OCI-LY7 (cell line): ENCODE measurements around the gene WRAP73. TPM values are rescaled to one million over a fixed set of nuclear protein-coding genes. Genes with fewer than 3 reads are reported as not detected.

Source experiments
- BruUV-seq: library from RNA; stranded (reverse); fragments of 400-500 nt; replicated peaks from 2 replicates; lab custom pipeline; 2021; lab: Mats Ljungman, UMichigan
- CTCF ChIA-PET: fragments of 300-600 bp; sonication (Branson Sonifier 250); formaldehyde crosslinking; loops from one replicate; lab custom pipeline; 2022; ENCODE audit warnings: antibody characterized with exemption; ENCODE audit not compliant: unreplicated experiment; lab: Charles Lee
- POLR2A ChIA-PET: fragments of 300-600 bp; sonication (Branson Sonifier 250); formaldehyde crosslinking; loops from one replicate; lab custom pipeline; 2022; ENCODE audit warnings: antibody characterized with exemption; lab: Charles Lee
- DNase-seq: peaks from one replicate; pipeline ENCODE4 v3.0.0-alpha.2; 2015; ENCODE audit warnings: low spot score
- H2AFZ ChIP-seq: fragments of 200-600 bp; sonication (generic), shearing (Covaris generic); 2 replicates; pipeline ENCODE4 v1.6.1; 2014; ENCODE audit warnings: mild to moderate bottlenecking, antibody characterized with exemption, low read length, moderate library complexity
- H3K27ac ChIP-seq: fragments of 200-600 bp; sonication (generic); 2 replicates; pipeline ENCODE4 v1.5.1; 2014; ENCODE audit warnings: mixed run types, low read depth, mild to moderate bottlenecking, moderate library complexity, low read length, inconsistent platforms; ENCODE audit not compliant: poor library complexity, severe bottlenecking
- H3K36me3 ChIP-seq: fragments of 200-600 bp; sonication (generic); 2 replicates; pipeline ENCODE4 v1.6.1; 2014; ENCODE audit warnings: mild to moderate bottlenecking, antibody characterized with exemption, low read length, moderate library complexity, mixed read lengths; ENCODE audit not compliant: insufficient read depth
- H3K4me1 ChIP-seq: fragments of 200-600 bp; sonication (generic); 2 replicates; pipeline ENCODE4 v1.5.1; 2014; ENCODE audit warnings: mild to moderate bottlenecking, low read length; ENCODE audit not compliant: insufficient read depth, poor library complexity, severe bottlenecking
- H3K4me2 ChIP-seq: fragments of 200-600 bp; sonication (generic); 2 replicates; pipeline ENCODE4 v1.6.1; 2014; ENCODE audit warnings: mild to moderate bottlenecking, low read length
- H3K4me3 ChIP-seq: fragments of 200-600 bp; sonication (generic); 2 replicates; pipeline ENCODE4 v1.5.1; 2014; ENCODE audit warnings: mild to moderate bottlenecking, low read depth, low read length; ENCODE audit not compliant: poor library complexity, severe bottlenecking
- H3K79me2 ChIP-seq: fragments of 200-600 bp; sonication (generic); 2 replicates; pipeline ENCODE4 v1.6.1; 2016; ENCODE audit warnings: low read depth, mild to moderate bottlenecking, low read length, moderate library complexity, mixed read lengths; ENCODE audit not compliant: insufficient read depth
- H3K9me2 ChIP-seq: fragments of 200-600 bp; sonication (generic); 2 replicates; pipeline ENCODE4 v1.6.1; 2016; ENCODE audit warnings: mild to moderate bottlenecking, low read length, mixed read lengths; ENCODE audit not compliant: insufficient read depth
- H3K9me3 ChIP-seq: fragments of 200-600 bp; sonication (generic); 2 replicates; pipeline ENCODE4 v1.6.1; 2014; ENCODE audit warnings: mild to moderate bottlenecking, mixed run types, low read length, mixed read lengths
- H4K20me1 ChIP-seq: fragments of 200-600 bp; sonication (generic); 2 replicates; pipeline ENCODE4 v1.6.1; 2014; ENCODE audit warnings: mild to moderate bottlenecking, antibody characterized with exemption, low read length, moderate library complexity, mixed read lengths; ENCODE audit not compliant: insufficient read depth
- EZH2phosphoT487 ChIP-seq: fragments of 200-600 bp; sonication (generic); IDR thresholded peaks from 2 replicates; pipeline ENCODE4 v1.6.1; 2018; ENCODE audit warnings: low read depth, borderline replicate concordance, mild to moderate bottlenecking, mixed run types, antibody characterized with exemption, low read length, moderate library complexity, mixed read lengths
- intact Hi-C: fragments of 100-400 bp; cut with micrococcal nuclease; formaldehyde crosslinking; loops from one replicate; pipeline ENCODE4 v1.10.0; 2022; ENCODE audit not compliant: unreplicated experiment
- total RNA-seq, 2 experiments: library from RNA; depleted of rRNA in 1 of 2; stranded (reverse); fragments of >200 nt in 1 of 2; shearing (Covaris generic) in 1 of 2; gene quantifications; 2 replicates each; pipeline ENCODE4 v1.2.3, GENCODE V29; 2014 to 2022
- TF ChIP-seq, protein P1 (sequence below): fragments of 200-600 bp; sonication (generic); conservative IDR thresholded peaks from 2 replicates; pipeline ENCODE4 v1.5.1; 2014; ENCODE audit warnings: mild to moderate bottlenecking, antibody characterized with exemption, low read length, moderate library complexity, mixed read lengths

WRAP73 gene
- total RNA-seq, 2 experiments from 2014 or later, result 34.7 to 40.0 TPM

- Histone ChIP-seq H3K79me2 (no peaks in the 10 kb centered on the region), H3K4me3 (no peak within 1 kb of the TSS), H3K9me2 (no peaks in the 10 kb centered on the region), H4K20me1 (no peaks in the 10 kb centered on the region), H3K4me1 (no peaks in the 10 kb centered on the region), H3K4me2 (no peak within 1 kb of the TSS), H3K36me3 (no peaks in the 10 kb centered on the region), H2AFZ (no peak within 1 kb of the TSS), H3K9me3 (no peaks in the 10 kb centered on the region), H3K27ac (no peak within 1 kb of the TSS)
- no TSS peak for BruUV-seq
- intact Hi-C loops, result no loop called here
- CTCF ChIA-PET, result no interaction called here
- no peak for TF ChIP-seq EZH2phosphoT487
- TF ChIP-seq, protein P1, sequence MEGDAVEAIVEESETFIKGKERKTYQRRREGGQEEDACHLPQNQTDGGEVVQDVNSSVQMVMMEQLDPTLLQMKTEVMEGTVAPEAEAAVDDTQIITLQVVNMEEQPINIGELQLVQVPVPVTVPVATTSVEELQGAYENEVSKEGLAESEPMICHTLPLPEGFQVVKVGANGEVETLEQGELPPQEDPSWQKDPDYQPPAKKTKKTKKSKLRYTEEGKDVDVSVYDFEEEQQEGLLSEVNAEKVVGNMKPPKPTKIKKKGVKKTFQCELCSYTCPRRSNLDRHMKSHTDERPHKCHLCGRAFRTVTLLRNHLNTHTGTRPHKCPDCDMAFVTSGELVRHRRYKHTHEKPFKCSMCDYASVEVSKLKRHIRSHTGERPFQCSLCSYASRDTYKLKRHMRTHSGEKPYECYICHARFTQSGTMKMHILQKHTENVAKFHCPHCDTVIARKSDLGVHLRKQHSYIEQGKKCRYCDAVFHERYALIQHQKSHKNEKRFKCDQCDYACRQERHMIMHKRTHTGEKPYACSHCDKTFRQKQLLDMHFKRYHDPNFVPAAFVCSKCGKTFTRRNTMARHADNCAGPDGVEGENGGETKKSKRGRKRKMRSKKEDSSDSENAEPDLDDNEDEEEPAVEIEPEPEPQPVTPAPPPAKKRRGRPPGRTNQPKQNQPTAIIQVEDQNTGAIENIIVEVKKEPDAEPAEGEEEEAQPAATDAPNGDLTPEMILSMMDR, result no peak
- no peak for DNase-seq
- POLR2A ChIA-PET, result no interaction called here
These were observed 38.5 kb downstream of the WRAP73 start, which contains the start of gene MEGF6 for GRCh38 chr1:3611170-3612019. TSS of gene MEGF6 (minus strand) at chr1:3611508. CDS start at chr1:3611268, 240 bp downstream.

GRCh38 chr1:3610527-3611169, 39.3 kb downstream of the WRAP73 start:
- no peak overlapping the region for H3K4me2 ChIP-seq
- CTCF ChIA-PET, result no interaction called here
- no peaks in the 10 kb centered on the region for H3K79me2 ChIP-seq
- no TSS peak for BruUV-seq
- H3K27ac ChIP-seq, result no peak overlapping the region
- H3K4me3 ChIP-seq, result no peak overlapping the region
- no peaks in the 10 kb centered on the region for H4K20me1 ChIP-seq
- no peak for DNase-seq
- H2AFZ ChIP-seq, result no peak overlapping the region
- no peaks in the 10 kb centered on the region for H3K9me3 ChIP-seq
- POLR2A ChIA-PET, result no interaction called here
- TF ChIP-seq EZH2phosphoT487, result no peak
- TF ChIP-seq, protein P1, result no peak
- H3K36me3 ChIP-seq, result no peaks in the 10 kb centered on the region
- intact Hi-C loops, result no loop called here
- no peaks in the 10 kb centered on the region for H3K4me1 ChIP-seq
- H3K9me2 ChIP-seq, result no peaks in the 10 kb centered on the region
